Lower lobe of right lung (tissue), 2 donors: ENCODE results near the gene CELSR1. TPM values are rescaled to one million over a fixed set of nuclear protein-coding genes. Genes with fewer than 3 reads are reported as not detected.

Experiments used
- ATAC-seq, 2 donors: fragments of 200-7000 bp; cut with Tn5 transposase; one replicate each; pipeline ENCODE4 v1.9.1; 2020 to 2022; ENCODE audit warnings: mild to moderate bottlenecking in 2 of 2, moderate library complexity in 2 of 2
- DNase-seq: peaks from one replicate; pipeline ENCODE4 v3.0.0-alpha.2; 2020
- H3K27ac ChIP-seq: fragments of 200-600 bp; one replicate; pipeline ENCODE4 v1.8.0; 2022
- H3K27me3 ChIP-seq: fragments of 200-600 bp; one replicate; pipeline ENCODE4 v1.8.0; 2022; ENCODE audit warnings: low read depth
- H3K36me3 ChIP-seq: fragments of 200-600 bp; one replicate; pipeline ENCODE4 v1.8.0; 2022; ENCODE audit warnings: mild to moderate bottlenecking
- H3K4me1 ChIP-seq: fragments of 200-600 bp; one replicate; pipeline ENCODE4 v1.8.0; 2022
- H3K4me3 ChIP-seq: fragments of 200-600 bp; one replicate; pipeline ENCODE4 v1.8.0; 2022; ENCODE audit warnings: mild to moderate bottlenecking
- H3K9me3 ChIP-seq: fragments of 200-600 bp; one replicate; pipeline ENCODE4 v1.8.0; 2022
- intact Hi-C: fragments of 100-400 bp; cut with DNase I; formaldehyde crosslinking; loops from one replicate; pipeline ENCODE4 v1.11.0; 2022
- total RNA-seq: library from RNA; stranded (reverse); fragmentation: NEBNext Ultra II Directional; extraction: Animal tissue kit (Norgen Biotek cat#: 25700); gene quantifications from one replicate; pipeline ENCODE4 v1.2.1, GENCODE V29; 2021
- TF ChIP-seq, protein P1 (sequence below): fragments of 200-600 bp; IDR thresholded peaks from one replicate; pipeline ENCODE4 v1.8.0; 2022; ENCODE audit warnings: antibody characterized with exemption, mild to moderate bottlenecking
- donor health status: DM: no; HTN: yes; CAD: no; lungs with severe emphysema.

Gene CELSR1
- total RNA-seq, 1 donor from 2014 or later, result 51.8 TPM

DNA sequence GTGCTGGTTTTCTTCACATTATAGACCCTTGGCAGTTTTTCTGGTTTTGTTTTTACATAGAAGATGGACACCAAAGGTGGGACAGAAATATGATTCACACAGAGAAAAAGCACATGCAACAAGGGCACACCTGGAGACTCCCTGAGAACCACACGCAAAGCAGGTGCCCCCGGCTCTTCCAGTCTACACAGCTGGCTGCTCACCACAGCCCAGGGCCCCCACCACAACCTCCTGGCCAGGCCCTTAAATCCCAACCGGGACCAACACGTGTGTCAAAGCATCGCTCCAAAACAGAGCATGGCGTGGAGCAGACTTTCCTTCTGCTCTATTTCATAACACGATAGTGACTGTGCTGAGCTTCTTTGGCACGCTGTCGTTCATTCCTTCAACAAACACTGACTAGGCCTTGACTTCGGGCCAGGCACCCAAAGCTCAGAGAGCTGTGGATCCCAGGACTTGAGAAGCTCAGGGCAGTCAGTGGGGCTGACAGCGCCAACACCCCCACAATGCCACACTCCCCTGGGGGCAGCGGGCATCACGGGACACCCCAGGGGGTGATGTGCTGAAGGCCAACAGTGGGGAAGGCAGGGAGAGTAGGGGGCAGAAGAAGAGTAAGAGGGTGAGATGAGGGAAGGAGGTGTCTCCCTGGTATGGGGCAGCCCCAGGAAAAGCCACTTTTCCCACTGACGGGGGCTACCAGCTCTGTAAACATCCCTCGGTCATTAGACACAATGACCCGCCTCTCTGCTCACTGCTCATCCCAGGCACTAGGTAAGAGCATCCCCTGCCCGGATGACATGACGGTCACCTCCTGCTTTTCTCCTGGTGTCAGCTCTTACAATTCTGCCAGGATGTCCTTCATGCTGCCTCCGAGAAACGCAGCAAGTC is 26.0 kb downstream of the CELSR1 start:
- Histone ChIP-seq H3K9me3 (no peaks in the 10 kb centered on the region), H3K27me3 (peaks cover 7% of the 10 kb centered on the region), H3K4me1 (no peaks in the 10 kb centered on the region), H3K4me3 (no peak overlapping the region), H3K36me3 (no peaks in the 10 kb centered on the region), H3K27ac (no peak overlapping the region)
- TF ChIP-seq, protein P1, sequence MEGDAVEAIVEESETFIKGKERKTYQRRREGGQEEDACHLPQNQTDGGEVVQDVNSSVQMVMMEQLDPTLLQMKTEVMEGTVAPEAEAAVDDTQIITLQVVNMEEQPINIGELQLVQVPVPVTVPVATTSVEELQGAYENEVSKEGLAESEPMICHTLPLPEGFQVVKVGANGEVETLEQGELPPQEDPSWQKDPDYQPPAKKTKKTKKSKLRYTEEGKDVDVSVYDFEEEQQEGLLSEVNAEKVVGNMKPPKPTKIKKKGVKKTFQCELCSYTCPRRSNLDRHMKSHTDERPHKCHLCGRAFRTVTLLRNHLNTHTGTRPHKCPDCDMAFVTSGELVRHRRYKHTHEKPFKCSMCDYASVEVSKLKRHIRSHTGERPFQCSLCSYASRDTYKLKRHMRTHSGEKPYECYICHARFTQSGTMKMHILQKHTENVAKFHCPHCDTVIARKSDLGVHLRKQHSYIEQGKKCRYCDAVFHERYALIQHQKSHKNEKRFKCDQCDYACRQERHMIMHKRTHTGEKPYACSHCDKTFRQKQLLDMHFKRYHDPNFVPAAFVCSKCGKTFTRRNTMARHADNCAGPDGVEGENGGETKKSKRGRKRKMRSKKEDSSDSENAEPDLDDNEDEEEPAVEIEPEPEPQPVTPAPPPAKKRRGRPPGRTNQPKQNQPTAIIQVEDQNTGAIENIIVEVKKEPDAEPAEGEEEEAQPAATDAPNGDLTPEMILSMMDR, result no peak
- ATAC-seq (no peak), DNase-seq (no peak)
- intact Hi-C loops, result no loop called here

DNA sequence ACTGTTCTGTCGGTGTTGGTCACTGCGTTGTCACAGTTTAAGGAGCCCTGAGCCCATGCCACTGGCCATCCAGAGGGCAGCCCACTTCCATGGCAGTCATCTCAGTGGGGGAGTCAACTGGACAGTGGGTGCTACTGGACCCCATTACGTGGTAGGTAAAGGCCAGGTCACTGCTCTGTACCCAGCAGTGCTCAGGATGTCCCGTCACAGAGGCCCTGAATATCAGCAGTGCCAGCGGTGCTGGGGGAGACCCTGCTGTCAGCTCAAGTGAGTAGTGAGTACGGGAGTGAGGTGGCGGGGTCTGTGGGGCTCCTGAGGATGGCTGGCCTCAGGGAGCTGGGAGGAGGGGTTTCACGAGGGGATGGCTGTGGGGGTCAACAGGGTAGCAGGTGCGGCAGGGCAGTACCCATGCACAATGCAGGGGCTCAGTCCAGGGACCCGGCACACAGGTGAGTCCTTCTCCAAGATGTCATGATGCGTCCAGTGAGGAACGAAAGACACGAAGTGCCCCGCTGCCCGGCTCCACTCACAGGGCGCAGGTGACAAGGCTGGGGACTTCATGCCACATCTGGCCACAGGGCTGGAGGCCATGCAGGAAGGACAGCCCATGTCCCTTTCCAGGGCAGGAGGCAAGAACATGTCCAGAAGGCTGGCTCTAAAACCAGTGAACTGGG is 27.9 kb downstream of the CELSR1 start:
- no peak for DNase-seq
- no peak for ATAC-seq

DNA sequence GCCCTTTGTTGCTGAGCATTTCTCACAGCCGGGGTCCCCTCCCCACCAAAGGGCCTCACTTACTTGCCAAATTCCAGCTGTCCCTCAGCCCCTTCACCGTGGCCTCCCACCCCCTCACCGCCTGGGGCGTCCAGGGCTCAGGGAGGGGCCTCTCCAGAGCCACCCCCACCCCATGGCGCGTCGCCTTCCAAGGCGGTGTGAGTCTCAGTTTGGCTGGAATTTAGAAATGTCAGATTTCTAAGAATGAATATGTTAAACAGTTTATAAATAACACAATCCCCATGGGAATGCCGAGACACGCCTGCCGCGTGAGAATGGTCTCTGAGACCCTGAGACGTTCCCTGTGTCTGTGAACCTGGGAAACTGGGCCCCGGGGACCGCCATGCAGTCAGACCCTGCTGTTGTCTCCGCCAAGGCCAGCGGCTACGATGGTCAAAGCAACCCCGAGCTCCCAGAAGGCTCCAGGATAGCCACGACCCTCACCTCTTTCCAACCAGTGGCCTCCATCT is 28.9 kb downstream of the CELSR1 start:
- H3K4me1 ChIP-seq, result no peaks in the 10 kb centered on the region
- ATAC-seq, result no peak

More for the DNA sequence above, 27.9 kb downstream of the CELSR1 start:
- H3K27ac ChIP-seq, result no peak overlapping the region
- TF ChIP-seq, protein P1, result no peak
- peaks cover 7% of the 10 kb centered on the region for H3K27me3 ChIP-seq
- H3K4me3 ChIP-seq, result no peak overlapping the region
- H3K36me3 ChIP-seq, result no peaks in the 10 kb centered on the region
- intact Hi-C loops, result no loop called here
- no peaks in the 10 kb centered on the region for H3K4me1 ChIP-seq
- H3K9me3 ChIP-seq, result no peaks in the 10 kb centered on the region

DNA sequence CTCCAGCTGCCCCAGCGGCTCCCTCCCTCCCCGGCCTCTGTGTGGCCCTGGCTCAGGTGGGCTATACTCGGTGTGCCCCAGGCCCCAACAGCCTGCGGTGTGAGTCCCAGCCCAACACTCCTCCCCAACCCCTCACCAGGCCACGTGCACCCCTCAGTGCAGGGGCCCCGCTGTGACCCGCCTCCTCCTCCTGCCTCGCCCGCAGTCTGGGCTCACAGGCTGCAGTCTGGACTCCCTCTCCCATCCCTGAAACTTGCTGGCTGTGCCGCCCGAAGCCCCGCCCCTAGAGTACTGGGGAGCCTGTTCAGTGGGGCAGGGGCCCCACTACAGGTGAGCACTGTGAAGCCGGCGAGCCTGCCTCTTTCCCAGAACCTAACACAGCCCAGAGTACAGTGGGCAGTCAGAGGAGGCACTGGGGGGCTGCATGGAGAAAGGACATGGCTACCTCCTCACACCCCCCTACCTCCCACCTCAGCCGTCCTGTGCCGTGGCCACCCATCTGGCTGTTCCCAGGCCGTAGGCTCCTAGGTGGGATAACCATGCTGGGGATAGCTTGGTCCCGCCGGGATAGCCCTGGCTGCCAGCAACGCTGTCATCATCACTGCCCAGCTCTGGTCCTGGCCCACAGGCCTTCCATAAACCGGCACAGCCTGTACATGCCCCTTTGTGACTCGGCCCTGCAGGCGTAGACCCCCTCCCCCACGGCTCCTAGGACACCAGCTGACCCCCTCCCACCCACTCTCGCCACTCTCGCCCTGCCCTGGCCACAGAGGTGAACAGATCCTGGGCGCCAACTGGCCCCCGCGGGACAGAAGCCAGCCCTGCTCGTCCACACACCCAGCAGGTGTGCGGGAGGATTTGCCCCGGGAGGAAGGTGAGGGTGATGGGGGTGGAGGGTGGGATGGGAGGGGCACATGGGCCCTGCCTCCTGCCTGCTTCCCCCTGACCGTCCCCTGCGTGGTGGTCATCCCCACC is 29.7 kb downstream of the CELSR1 start:
- no peaks in the 10 kb centered on the region for H3K36me3 ChIP-seq
- H3K9me3 ChIP-seq, result no peaks in the 10 kb centered on the region
- intact Hi-C loops, result no loop called here
- H3K27me3 ChIP-seq, result peaks cover 13% of the 10 kb centered on the region
- ATAC-seq (peak in 1 of 2 donors; percentile 29), DNase-seq (no peak)
- H3K27ac ChIP-seq, result no peak overlapping the region
- no peaks in the 10 kb centered on the region for H3K4me1 ChIP-seq
- TF ChIP-seq, protein P1, result no peak
- H3K4me3 ChIP-seq, result no peak overlapping the region

More for the DNA sequence above, 28.9 kb downstream of the CELSR1 start:
- H3K9me3 ChIP-seq, result no peaks in the 10 kb centered on the region
- no peak overlapping the region for H3K27ac ChIP-seq
- DNase-seq, result no peak
- no peaks in the 10 kb centered on the region for H3K36me3 ChIP-seq
- TF ChIP-seq, protein P1, result no peak
- no peak overlapping the region for H3K4me3 ChIP-seq
- intact Hi-C loops, result no loop called here
- H3K27me3 ChIP-seq, result peaks cover 7% of the 10 kb centered on the region

DNA sequence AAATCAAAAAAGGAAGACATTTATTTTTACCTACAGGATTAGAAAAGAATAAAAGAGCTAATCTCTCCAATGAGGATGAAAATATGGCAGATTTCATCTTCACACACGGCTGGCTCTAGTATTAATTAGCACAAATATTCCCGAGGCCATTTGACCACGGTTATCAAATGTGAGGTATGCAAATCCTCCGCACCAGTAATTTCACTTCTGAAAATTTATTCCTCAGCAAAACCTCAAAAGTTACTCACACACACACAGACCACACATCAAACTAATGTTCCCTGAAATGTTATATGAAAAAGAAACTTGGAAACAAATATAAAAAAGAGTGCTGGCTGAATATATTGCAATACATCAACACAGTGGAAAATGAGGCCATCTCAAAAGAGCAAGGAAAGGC is 32.8 kb downstream of the CELSR1 start:
- ATAC-seq, result no peak
- no peak for DNase-seq
- Histone ChIP-seq H3K27me3 (peaks cover 14% of the 10 kb centered on the region), H3K36me3 (no peaks in the 10 kb centered on the region), H3K4me1 (no peaks in the 10 kb centered on the region), H3K27ac (no peak overlapping the region), H3K9me3 (no peaks in the 10 kb centered on the region), H3K4me3 (no peak overlapping the region)
- TF ChIP-seq, protein P1, result no peak
- intact Hi-C loops, result no loop called here
